Measurements from ENCODE around the gene TADA1.

Gene TADA1

GRCh38 chr1:166874464-166874863, 1.6 kb downstream of the TADA1 start:
- Histone ChIP-seq H3K27me3 (ENCODE audit: insufficient read depth, poor library complexity, severe bottlenecking) (no peaks in the 10 kb centered on the region), H3K27ac (replicated peaks) (no peak overlapping the region), H3K4me3 (replicated peaks; ENCODE audit: insufficient read depth, low read length) (no peak overlapping the region)
- TF ChIP-seq POLR2AphosphoS5 (IDR thresholded peaks at IDR 0.05; ENCODE audit: low read depth) (no peak), GABPA (IDR thresholded peaks at IDR 0.05; ENCODE audit: low read depth) (no peak), REST (IDR thresholded peaks at IDR 0.05; ENCODE audit: insufficient replicate concordance, low read depth) (no peak), SPI1 (IDR thresholded peaks at IDR 0.05; ENCODE audit: borderline replicate concordance, low read depth) (no peak)
- TF ChIP-seq, protein P1, sequence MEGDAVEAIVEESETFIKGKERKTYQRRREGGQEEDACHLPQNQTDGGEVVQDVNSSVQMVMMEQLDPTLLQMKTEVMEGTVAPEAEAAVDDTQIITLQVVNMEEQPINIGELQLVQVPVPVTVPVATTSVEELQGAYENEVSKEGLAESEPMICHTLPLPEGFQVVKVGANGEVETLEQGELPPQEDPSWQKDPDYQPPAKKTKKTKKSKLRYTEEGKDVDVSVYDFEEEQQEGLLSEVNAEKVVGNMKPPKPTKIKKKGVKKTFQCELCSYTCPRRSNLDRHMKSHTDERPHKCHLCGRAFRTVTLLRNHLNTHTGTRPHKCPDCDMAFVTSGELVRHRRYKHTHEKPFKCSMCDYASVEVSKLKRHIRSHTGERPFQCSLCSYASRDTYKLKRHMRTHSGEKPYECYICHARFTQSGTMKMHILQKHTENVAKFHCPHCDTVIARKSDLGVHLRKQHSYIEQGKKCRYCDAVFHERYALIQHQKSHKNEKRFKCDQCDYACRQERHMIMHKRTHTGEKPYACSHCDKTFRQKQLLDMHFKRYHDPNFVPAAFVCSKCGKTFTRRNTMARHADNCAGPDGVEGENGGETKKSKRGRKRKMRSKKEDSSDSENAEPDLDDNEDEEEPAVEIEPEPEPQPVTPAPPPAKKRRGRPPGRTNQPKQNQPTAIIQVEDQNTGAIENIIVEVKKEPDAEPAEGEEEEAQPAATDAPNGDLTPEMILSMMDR (IDR thresholded peaks at IDR 0.05; ENCODE audit: insufficient read depth, low read length), result no peak
- DNase-seq (ENCODE audit: low read depth in 1 of 2, low spot score in 1 of 2), result no peak

DNA sequence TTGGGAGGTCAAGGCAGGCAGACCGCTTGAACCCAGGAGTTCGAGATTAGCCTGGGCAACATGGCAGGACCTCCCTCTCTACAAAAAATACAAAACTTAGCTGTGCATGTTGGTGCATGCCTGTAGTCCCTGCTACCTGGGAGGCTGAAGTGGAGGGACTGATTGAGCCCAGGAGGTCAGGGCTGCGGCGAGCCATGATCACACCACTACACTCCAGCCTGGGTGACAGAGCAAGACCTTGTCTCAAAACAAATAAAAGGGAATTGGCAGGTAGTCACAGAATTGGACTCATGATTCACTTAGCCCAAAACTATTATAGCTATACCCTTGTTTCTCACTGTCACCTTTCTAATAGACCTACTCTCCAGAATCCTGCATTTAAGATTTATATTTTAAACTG, 5.5 kb downstream of the TADA1 start:
- no peak for TF ChIP-seq POLR2AphosphoS5 (IDR thresholded peaks at IDR 0.05; ENCODE audit: low read depth)
- DNase-seq (ENCODE audit: low read depth in 1 of 2, low spot score in 1 of 2), result no peak
- Histone ChIP-seq H3K27ac (replicated peaks) (no peak overlapping the region), H3K4me3 (replicated peaks; ENCODE audit: insufficient read depth, low read length) (no peak overlapping the region), H3K27me3 (ENCODE audit: insufficient read depth, poor library complexity, severe bottlenecking) (no peaks in the 10 kb centered on the region)

GRCh38 chr1:166869318-166870099, 6.6 kb downstream of the TADA1 start:
- TF ChIP-seq POLR2AphosphoS5 (IDR thresholded peaks at IDR 0.05; ENCODE audit: low read depth), result no peak
- TF ChIP-seq GABPA (IDR thresholded peaks at IDR 0.05; ENCODE audit: low read depth), result no peak
- TF ChIP-seq REST (IDR thresholded peaks at IDR 0.05; ENCODE audit: insufficient replicate concordance, low read depth), result no peak
- no peak for TF ChIP-seq SPI1 (IDR thresholded peaks at IDR 0.05; ENCODE audit: borderline replicate concordance, low read depth)
- TF ChIP-seq, protein P1 (IDR thresholded peaks at IDR 0.05; ENCODE audit: insufficient read depth, low read length), result no peak
- no peaks in the 10 kb centered on the region for H3K27me3 ChIP-seq (ENCODE audit: insufficient read depth, poor library complexity, severe bottlenecking)
- DNase-seq (ENCODE audit: low read depth in 1 of 2, low spot score in 1 of 2), result no peak
- no peak overlapping the region for H3K27ac ChIP-seq (replicated peaks)
- H3K4me3 ChIP-seq (replicated peaks; ENCODE audit: insufficient read depth, low read length), result no peak overlapping the region

- TF ChIP-seq GABPA (IDR thresholded peaks at IDR 0.05; ENCODE audit: low read depth) (no peak), POLR2AphosphoS5 (IDR thresholded peaks at IDR 0.05; ENCODE audit: low read depth) (no peak), SPI1 (IDR thresholded peaks at IDR 0.05; ENCODE audit: borderline replicate concordance, low read depth) (no peak), REST (IDR thresholded peaks at IDR 0.05; ENCODE audit: insufficient replicate concordance, low read depth) (no peak)
- TF ChIP-seq, protein P1 (IDR thresholded peaks at IDR 0.05; ENCODE audit: insufficient read depth, low read length), result no peak
- DNase-seq (ENCODE audit: low read depth in 1 of 2, low spot score in 1 of 2), result no peak
- Histone ChIP-seq H3K4me3 (replicated peaks; ENCODE audit: insufficient read depth, low read length) (no peak overlapping the region), H3K27me3 (ENCODE audit: insufficient read depth, poor library complexity, severe bottlenecking) (no peaks in the 10 kb centered on the region), H3K27ac (replicated peaks) (no peak overlapping the region)
Observed at GRCh38 chr1:166868639-166869038, 7.4 kb downstream of the TADA1 start.

All from HL-60 (cell line).